H1 (cell line): ENCODE measurements around the gene CDCP1. TPM values are rescaled to one million over a fixed set of nuclear protein-coding genes. Genes with fewer than 3 reads are reported as not detected.

Experiments used
- CTCF ChIA-PET: fragments of 300-600 bp; sonication (Branson Sonifier 250); formaldehyde crosslinking; loops from one replicate; lab custom pipeline; 2021; ENCODE audit not compliant: partially characterized antibody; lab: Charles Lee
- POLR2A ChIA-PET: fragments of 300-600 bp; sonication (Branson Sonifier 250); formaldehyde crosslinking; loops from one replicate; lab custom pipeline; 2021; ENCODE audit warnings: inconsistent platforms; ENCODE audit not compliant: partially characterized antibody; lab: Charles Lee
- DNase-seq, 2 experiments: peaks; one replicate each; pipeline versions ENCODE4 v3.0.0 to v3.0.0-alpha.2; 2010 to 2022; ENCODE audit warnings: low spot score in 2 of 2, low read depth in 1 of 2, mixed read lengths in 1 of 2
- FAIRE-seq: peaks from 2 replicates; lab custom pipeline; 2011; peaks lifted over from hg19 to GRCh38; lab: Jason Lieb, UNC
- H2AFZ ChIP-seq: 2 replicates; pipeline ENCODE4 v1.8.1; 2012; ENCODE audit warnings: low read length, inconsistent platforms
- H2AK5ac ChIP-seq: 2 replicates; pipeline ENCODE4 v1.6.1; 2013; ENCODE audit warnings: low read depth, low read length
- H2BK120ac ChIP-seq: replicated peaks from 2 replicates; pipeline ENCODE3; 2013; ENCODE audit warnings: low read depth, low read length, inconsistent platforms
- H2BK12ac ChIP-seq: 2 replicates; pipeline ENCODE4 v1.6.1; 2013; ENCODE audit warnings: low read depth, low read length
- H2BK15ac ChIP-seq: 2 replicates; pipeline ENCODE4 v1.6.1; 2013; ENCODE audit warnings: low read length
- H2BK20ac ChIP-seq: 2 replicates; pipeline ENCODE4 v1.6.1; 2013; ENCODE audit warnings: low read length
- H2BK5ac ChIP-seq: 2 replicates; pipeline ENCODE4 v1.6.1; 2013; ENCODE audit warnings: low read depth, low read length
- H3K14ac ChIP-seq: 2 replicates; pipeline ENCODE4 v1.6.1; 2013; ENCODE audit warnings: inconsistent platforms; ENCODE audit not compliant: insufficient read length
- H3K18ac ChIP-seq: 2 replicates; pipeline ENCODE4 v1.6.1; 2013; ENCODE audit warnings: low read length; ENCODE audit errors: extremely low read depth
- H3K23ac ChIP-seq: 2 replicates; pipeline ENCODE4 v1.6.1; 2013; ENCODE audit warnings: inconsistent platforms; ENCODE audit not compliant: insufficient read length
- H3K23me2 ChIP-seq: 2 replicates; pipeline ENCODE4 v1.6.1; 2013; ENCODE audit warnings: low read depth, low read length
- H3K27ac ChIP-seq: 2 replicates; pipeline ENCODE4 v1.6.1; 2011; ENCODE audit warnings: low read depth, low read length, inconsistent platforms
- H3K27me3 ChIP-seq, 4 experiments: replicated peaks in 1 of 4; 1 replicate in 1 of 4; 2 replicates in 3 of 4; pipeline versions ENCODE4 v1.6.1 to v1.8.1; 2011 to 2013; ENCODE audit warnings: low read length in 3 of 4, mild to moderate bottlenecking in 3 of 4, inconsistent platforms in 2 of 4, mixed read lengths in 2 of 4, moderate library complexity in 1 of 4; ENCODE audit not compliant: control insufficient read depth in 3 of 4, insufficient read depth in 3 of 4; ENCODE audit errors: extremely low read depth in 1 of 4
- H3K36me3 ChIP-seq, 4 experiments: 2 replicates each; pipeline versions ENCODE4 v1.6.1 to v1.8.1; 2011 to 2013; ENCODE audit warnings: mild to moderate bottlenecking in 4 of 4, low read length in 3 of 4, moderate library complexity in 2 of 4, control low read depth in 1 of 4, inconsistent platforms in 1 of 4; ENCODE audit not compliant: insufficient read depth in 4 of 4, control insufficient read depth in 2 of 4
- H3K4ac ChIP-seq: replicated peaks from 2 replicates; pipeline ENCODE3; 2013; ENCODE audit warnings: low read length, low read depth, mixed read lengths, inconsistent platforms; ENCODE audit not compliant: insufficient read length
- H3K4me1 ChIP-seq, 4 experiments: replicated peaks in 1 of 4; 1 replicate in 1 of 4; 2 replicates in 3 of 4; pipeline versions ENCODE4 v1.6.1 to v1.8.1; 2011 to 2013; ENCODE audit warnings: low read length in 3 of 4, inconsistent platforms in 2 of 4, mixed read lengths in 1 of 4; ENCODE audit not compliant: insufficient read depth in 4 of 4, control insufficient read depth in 3 of 4
- H3K4me2 ChIP-seq, 2 experiments: 2 replicates each; pipeline versions ENCODE4 v1.6.1 to v1.8.1; 2011 to 2013; ENCODE audit warnings: low read depth in 2 of 2, low read length in 2 of 2, control low read depth in 1 of 2, inconsistent platforms in 1 of 2, mild to moderate bottlenecking in 1 of 2; ENCODE audit not compliant: insufficient read depth in 1 of 2
- H3K4me3 ChIP-seq, 4 experiments: fragments of 200-600, 300-600 bp in 1 of 4; sonication (generic), shearing (Covaris generic), sonication (Bioruptor Twin) in 1 of 4; 2 replicates each; pipeline versions ENCODE4 v1.5.1 to v1.8.1; 2011 to 2016; ENCODE audit warnings: low read length in 4 of 4, low read depth in 3 of 4, control low read depth in 2 of 4, inconsistent platforms in 2 of 4, mild to moderate bottlenecking in 2 of 4, mixed read lengths in 1 of 4, moderate library complexity in 1 of 4; ENCODE audit not compliant: insufficient read depth in 2 of 4; ENCODE audit errors: extremely low read depth in 1 of 4
- H3K56ac ChIP-seq: replicated peaks from 2 replicates; pipeline ENCODE3; 2013; ENCODE audit warnings: low read depth, mild to moderate bottlenecking, mixed read lengths, low read length, inconsistent platforms; ENCODE audit not compliant: insufficient read length
- H3K79me1 ChIP-seq: 2 replicates; pipeline ENCODE4 v1.6.1; 2013; ENCODE audit warnings: low read depth, low read length, control low read depth
- H3K79me2 ChIP-seq, 2 experiments: 2 replicates each; pipeline versions ENCODE4 v1.6.1 to v1.8.1; 2012 to 2013; ENCODE audit warnings: low read length in 2 of 2, mild to moderate bottlenecking in 2 of 2, inconsistent platforms in 1 of 2; ENCODE audit not compliant: insufficient read depth in 2 of 2, control insufficient read depth in 1 of 2
- H3K9ac ChIP-seq, 4 experiments: replicated peaks in 1 of 4; 1 replicate in 1 of 4; 2 replicates in 3 of 4; pipeline versions ENCODE4 v1.6.1 to v1.8.1; 2011 to 2013; ENCODE audit warnings: low read depth in 3 of 4, low read length in 3 of 4, control low read depth in 2 of 4, mild to moderate bottlenecking in 2 of 4, moderate library complexity in 2 of 4, inconsistent platforms in 1 of 4; ENCODE audit errors: extremely low read depth in 1 of 4
- H3K9me3 ChIP-seq, 2 experiments: 2 replicates each; pipeline versions ENCODE4 v1.6.1 to v1.8.1; 2012 to 2013; ENCODE audit warnings: mild to moderate bottlenecking in 2 of 2, moderate library complexity in 2 of 2, control low read depth in 1 of 2, inconsistent platforms in 1 of 2, low read depth in 1 of 2, low read length in 1 of 2, mixed read lengths in 1 of 2; ENCODE audit not compliant: insufficient read depth in 2 of 2
- H4K20me1 ChIP-seq, 2 experiments: replicated peaks in 1 of 2; 2 replicates each; pipeline versions ENCODE3 to v1.8.1; 2011 to 2013; ENCODE audit warnings: inconsistent platforms in 2 of 2, low read length in 2 of 2, mild to moderate bottlenecking in 1 of 2; ENCODE audit not compliant: insufficient read depth in 2 of 2, control insufficient read depth in 1 of 2
- H4K5ac ChIP-seq: 2 replicates; pipeline ENCODE4 v1.6.1; 2013; ENCODE audit warnings: low read length, low read depth, mixed read lengths, inconsistent platforms; ENCODE audit not compliant: insufficient read length
- H4K8ac ChIP-seq: 2 replicates; pipeline ENCODE4 v1.8.0; 2013; ENCODE audit warnings: mild to moderate bottlenecking, moderate library complexity, low read length, inconsistent platforms; ENCODE audit not compliant: insufficient read depth; ENCODE audit errors: extremely low read depth
- H4K91ac ChIP-seq: replicated peaks from 2 replicates; pipeline ENCODE3; 2013; ENCODE audit warnings: low read length, mixed read lengths, inconsistent platforms; ENCODE audit not compliant: insufficient read length
- CTBP2 ChIP-seq: IDR thresholded peaks from 2 replicates; pipeline ENCODE4 v1.7.0; 2011; ENCODE audit warnings: borderline replicate concordance, mild to moderate bottlenecking, moderate library complexity, mixed read lengths, low read length; ENCODE audit not compliant: insufficient read depth, insufficient read length
- FOSL1 ChIP-seq: IDR thresholded peaks from 2 replicates; pipeline ENCODE4 v1.6.1; 2011; ENCODE audit warnings: mild to moderate bottlenecking, low read depth, low read length, moderate library complexity; ENCODE audit not compliant: insufficient read depth
- GABPA ChIP-seq: IDR thresholded peaks from 2 replicates; pipeline ENCODE4 v1.6.1; 2011; ENCODE audit warnings: mild to moderate bottlenecking, low read length, moderate library complexity, borderline replicate concordance; ENCODE audit not compliant: insufficient read depth
- HDAC2 ChIP-seq, 2 experiments: fragments of 300-600 bp in 1 of 2; sonication (generic) in 1 of 2; IDR thresholded peaks; 2 replicates each; pipeline ENCODE4 v1.6.1; 2011 to 2012; ENCODE audit warnings: low read depth in 2 of 2, low read length in 2 of 2, mild to moderate bottlenecking in 2 of 2, moderate library complexity in 2 of 2, borderline replicate concordance in 1 of 2, inconsistent platforms in 1 of 2
- HDAC6 ChIP-seq: IDR thresholded peaks from one replicate; pipeline ENCODE4 v1.7.1; 2012; ENCODE audit warnings: low read depth, mild to moderate bottlenecking, inconsistent platforms, low read length, moderate library complexity
- MAFK ChIP-seq: IDR thresholded peaks from 2 replicates; pipeline ENCODE4 v1.6.1; 2012; ENCODE audit warnings: low read depth, mild to moderate bottlenecking, improper control_type of control experiment, low read length
- POLR2AphosphoS5 ChIP-seq: IDR thresholded peaks from 2 replicates; pipeline ENCODE4 v1.6.1; 2011; ENCODE audit warnings: low read depth, low read length
- POU5F1 ChIP-seq: IDR thresholded peaks from 2 replicates; pipeline ENCODE4 v1.6.1; 2011; ENCODE audit warnings: low read depth, mild to moderate bottlenecking, low read length, moderate library complexity
- RAD21 ChIP-seq, 2 experiments: IDR thresholded peaks in 1 of 2; conservative IDR thresholded peaks in 1 of 2; 2 replicates each; pipeline ENCODE4 v1.6.1; 2011; ENCODE audit warnings: low read depth in 2 of 2, low read length in 2 of 2, improper control_type of control experiment in 1 of 2, inconsistent platforms in 1 of 2, mild to moderate bottlenecking in 1 of 2, moderate library complexity in 1 of 2
- RFX5 ChIP-seq: IDR thresholded peaks from 2 replicates; pipeline ENCODE4 v1.6.1; 2011; ENCODE audit warnings: low read depth, low read length, improper control_type of control experiment, borderline replicate concordance
- TAF1 ChIP-seq: IDR thresholded peaks from 2 replicates; pipeline ENCODE4 v1.6.1; 2011; ENCODE audit warnings: mild to moderate bottlenecking, low read depth, low read length
- TCF12 ChIP-seq: IDR thresholded peaks from 2 replicates; pipeline ENCODE4 v1.6.1; 2011; ENCODE audit warnings: low read depth, mild to moderate bottlenecking, low read length
- WGBS, 2 experiments: shearing (Covaris generic) in 1 of 2; methylation state at CpG; one replicate each; pipeline versions ENCODE4 v1.1.6 to v1.1.7; 2013 to 2015; ENCODE audit warnings: low lambda C conversion rate in 2 of 2, mixed read lengths in 2 of 2, inconsistent platforms in 1 of 2, low coverage in 1 of 2, missing lambda C conversion rate in 1 of 2; ENCODE audit not compliant: insufficient replicate concordance in 2 of 2, insufficient coverage in 1 of 2, insufficient read length in 1 of 2; ENCODE audit errors: extremely low coverage in 1 of 2, missing lambda C conversion rate in 1 of 2; 5-methylcytosine and 5-hydroxymethylcytosine counted together
- polyA plus RNA-seq, 7 experiments: library from polyadenylated mRNA; depleted of rRNA in 3 of 7; stranded (reverse) in 5 of 7; unstranded in 2 of 7; fragments of >200 nt in 5 of 7; fragments of 200-250 nt in 2 of 7; gene quantifications; 1 replicate in 5 of 7; 2 replicates in 1 of 7; 4 replicates in 1 of 7; pipeline versions ENCODE4 v1.2.1 to v1.2.3, GENCODE V29; 2011 to 2013; ENCODE audit warnings: missing spikeins in 2 of 7, mixed read lengths in 2 of 7
- total RNA-seq: library from RNA; stranded (reverse); fragmentation: NEBNext Ultra II Directional; extraction: Animal tissue kit (Norgen Biotek cat#: 25700); gene quantifications from 2 replicates; pipeline ENCODE4 v1.2.1, GENCODE V29; 2021
- TF ChIP-seq, protein P1 (sequence below): IDR thresholded peaks from 2 replicates; pipeline ENCODE4 v1.6.1; 2011; ENCODE audit warnings: low read depth, mild to moderate bottlenecking, low read length; ENCODE audit not compliant: insufficient read depth

CDCP1 gene
- total and polyA plus RNA-seq, 2 of the 8 experiments (the other 6 are each of a cell fraction or from before 2014, with no cell fraction given) = 10.0 to 23.3 TPM

DNA sequence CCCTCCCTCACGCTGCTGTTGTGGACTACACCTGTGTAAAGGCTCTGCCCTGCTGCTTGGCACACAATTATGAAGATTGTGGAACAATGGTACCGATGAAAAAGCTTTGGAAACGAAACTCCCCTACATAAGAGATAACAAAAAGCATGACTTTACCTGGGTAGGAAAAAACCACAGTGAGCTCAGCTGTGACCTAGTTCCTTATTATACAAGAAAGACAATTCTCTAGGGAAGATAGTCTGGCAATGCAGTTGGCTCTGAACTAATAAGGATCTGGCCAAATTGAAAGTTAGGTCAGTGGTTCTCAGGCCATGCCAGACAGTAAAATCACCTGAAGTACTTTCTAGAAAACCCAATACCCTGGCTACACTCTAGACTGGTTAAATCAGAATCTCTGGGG, 104.0 kb downstream of the CDCP1 start:
- no peak overlapping the region for H3K18ac ChIP-seq
- 94% methylated on average over 3 of the region's 3 CpGs; no CpG with 5 or more reads in 1 of the 2 experiments for WGBS, 2 experiments
- no peak overlapping the region for H3K4me3 ChIP-seq
- no peak overlapping the region for H2BK20ac ChIP-seq
- no peak overlapping the region for H2AFZ ChIP-seq
- ChIA-PET CTCF (interaction anchor here (0.7 to 13.7 kb wide), 37 partner anchors 10 to 888 kb away, joined by 3 to 263 read pairs (median 6); partner anchors contain the start of gene TMEM158), POLR2A (interaction anchor here (1.6 kb wide), 1 partner anchor 166 kb away, joined by 3 read pairs; no protein-coding TSS in a partner anchor)
- no peak overlapping the region for H4K5ac ChIP-seq
- H2BK12ac ChIP-seq = no peak overlapping the region
- no peak overlapping the region for H3K14ac ChIP-seq
- no peak overlapping the region for H3K23ac ChIP-seq
- no peak for FAIRE-seq
- H3K79me2 ChIP-seq = no peaks in the 10 kb centered on the region
- no peaks in the 10 kb centered on the region for H3K79me1 ChIP-seq
- no peak overlapping the region for H4K8ac ChIP-seq
- peaks cover under 1 to 3% (median 2%) of the 10 kb centered on the region in 4 experiments for H3K27me3 ChIP-seq
- H3K27ac ChIP-seq = no peak overlapping the region
- peaks cover 0 to 4% (median 1%) of the 10 kb centered on the region in 4 experiments; a peak in 2 of 7 replicates for H3K4me1 ChIP-seq
- H3K56ac ChIP-seq = no peak overlapping the region
- peak overlapping the region; percentile 44; the same call in 1 of the 2 replicates for H2AK5ac ChIP-seq
- no peaks in the 10 kb centered on the region for H4K20me1 ChIP-seq
- H4K91ac ChIP-seq = no peak overlapping the region
- no peaks in the 10 kb centered on the region for H3K36me3 ChIP-seq
- no peak overlapping the region for H2BK120ac ChIP-seq
- no peak overlapping the region for H3K4ac ChIP-seq
- no peak overlapping the region for H2BK15ac ChIP-seq
- no peak for DNase-seq
- no peak overlapping the region for H3K4me2 ChIP-seq
- H3K9me3 ChIP-seq = no peaks in the 10 kb centered on the region
- no peaks in the 10 kb centered on the region; the same call in 1 of the 2 replicates for H3K23me2 ChIP-seq
- no peak overlapping the region for H2BK5ac ChIP-seq
- no peak overlapping the region for H3K9ac ChIP-seq
- no peak for TF ChIP-seq CTBP2
- no peak for TF ChIP-seq FOSL1
- TF ChIP-seq TAF1 = no peak
- TF ChIP-seq, protein P1, sequence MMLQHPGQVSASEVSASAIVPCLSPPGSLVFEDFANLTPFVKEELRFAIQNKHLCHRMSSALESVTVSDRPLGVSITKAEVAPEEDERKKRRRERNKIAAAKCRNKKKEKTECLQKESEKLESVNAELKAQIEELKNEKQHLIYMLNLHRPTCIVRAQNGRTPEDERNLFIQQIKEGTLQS = no peak
- no peak for TF ChIP-seq HDAC2 (IDR thresholded peaks at IDR 0.05; ENCODE audit: borderline replicate concordance in 1 of 2, low read depth in 2 of 2, low read length in 2 of 2)
- no peak for TF ChIP-seq POU5F1
- TF ChIP-seq HDAC6 = no peak
- TF ChIP-seq RFX5 = no peak
- no peak for TF ChIP-seq RAD21 (IDR thresholded peaks at IDR 0.05 in 1 of 2, conservative IDR thresholded peaks at IDR 0.05 in 1 of 2; ENCODE audit: low read depth in 2 of 2, low read length in 2 of 2)
- TF ChIP-seq GABPA = no peak
- TF ChIP-seq MAFK = no peak
- no peak for TF ChIP-seq TCF12
- TF ChIP-seq POLR2AphosphoS5 = no peak
